Neural progenitor cell (in vitro differentiated cells): ENCODE data around the gene SPINK7.
"Not testable (repeated sequence)": the region's sequence is repeated elsewhere in the genome, so short reads cannot be mapped to it uniquely, and the experiment has no call there.

ENCODE experiments used
- EZH2 ChIP-seq: fragments of 200-600 bp; sonication (generic); IDR thresholded peaks from 2 replicates; pipeline ENCODE4 v1.6.1; 2017; ENCODE audit warnings: antibody characterized with exemption, mild to moderate bottlenecking, moderate library complexity
- TF ChIP-seq, protein P1 (sequence below): fragments of 200-600 bp; sonication (generic); IDR thresholded peaks from 2 replicates; pipeline ENCODE4 v1.5.1; 2017; ENCODE audit warnings: antibody characterized with exemption, mild to moderate bottlenecking

DNA sequence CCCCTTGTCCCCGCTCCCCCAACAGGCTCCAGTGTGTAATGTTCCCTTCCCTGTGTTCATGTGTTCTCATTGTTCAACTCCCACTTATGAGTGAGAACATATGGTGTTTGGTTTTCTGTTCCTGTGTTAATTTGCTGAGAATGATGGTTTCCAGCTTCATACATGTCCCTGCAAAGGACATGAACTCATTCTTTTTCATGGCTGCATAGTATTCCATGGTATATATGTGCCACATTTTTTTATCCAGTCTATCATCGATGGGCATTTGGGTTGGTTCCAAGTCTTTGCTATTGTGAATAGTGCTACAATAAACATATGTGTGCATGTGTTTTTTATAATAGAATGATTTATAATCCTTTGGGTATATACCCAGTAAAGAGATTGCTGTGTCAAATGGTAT is 37.1 kb upstream of the SPINK7 start:
- TF ChIP-seq EZH2 = not testable (repeated sequence)
- TF ChIP-seq, protein P1, sequence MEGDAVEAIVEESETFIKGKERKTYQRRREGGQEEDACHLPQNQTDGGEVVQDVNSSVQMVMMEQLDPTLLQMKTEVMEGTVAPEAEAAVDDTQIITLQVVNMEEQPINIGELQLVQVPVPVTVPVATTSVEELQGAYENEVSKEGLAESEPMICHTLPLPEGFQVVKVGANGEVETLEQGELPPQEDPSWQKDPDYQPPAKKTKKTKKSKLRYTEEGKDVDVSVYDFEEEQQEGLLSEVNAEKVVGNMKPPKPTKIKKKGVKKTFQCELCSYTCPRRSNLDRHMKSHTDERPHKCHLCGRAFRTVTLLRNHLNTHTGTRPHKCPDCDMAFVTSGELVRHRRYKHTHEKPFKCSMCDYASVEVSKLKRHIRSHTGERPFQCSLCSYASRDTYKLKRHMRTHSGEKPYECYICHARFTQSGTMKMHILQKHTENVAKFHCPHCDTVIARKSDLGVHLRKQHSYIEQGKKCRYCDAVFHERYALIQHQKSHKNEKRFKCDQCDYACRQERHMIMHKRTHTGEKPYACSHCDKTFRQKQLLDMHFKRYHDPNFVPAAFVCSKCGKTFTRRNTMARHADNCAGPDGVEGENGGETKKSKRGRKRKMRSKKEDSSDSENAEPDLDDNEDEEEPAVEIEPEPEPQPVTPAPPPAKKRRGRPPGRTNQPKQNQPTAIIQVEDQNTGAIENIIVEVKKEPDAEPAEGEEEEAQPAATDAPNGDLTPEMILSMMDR = not testable (repeated sequence)
